Esophagus muscularis mucosa (tissue), 3 donors: Measurements from ENCODE around the gene ERC2.

Source experiments
- POLR2A ChIP-seq: fragments of 450-650 bp; IDR thresholded peaks from one replicate; pipeline ENCODE4 v1.6.1; 2017; ENCODE audit warnings: antibody characterized with exemption, moderate library complexity, mild to moderate bottlenecking, low read depth
- TF ChIP-seq, protein P1 (sequence below), 3 experiments: fragments of 200-600 bp in 2 of 3; fragments of 450-650 bp in 1 of 3; sonication (generic) in 2 of 3; IDR thresholded peaks; one replicate each; pipeline ENCODE4 v1.5.1; 2017 to 2019; ENCODE audit warnings: antibody characterized with exemption in 3 of 3, mild to moderate bottlenecking in 2 of 3, moderate library complexity in 1 of 3

- TF ChIP-seq, protein P1, sequence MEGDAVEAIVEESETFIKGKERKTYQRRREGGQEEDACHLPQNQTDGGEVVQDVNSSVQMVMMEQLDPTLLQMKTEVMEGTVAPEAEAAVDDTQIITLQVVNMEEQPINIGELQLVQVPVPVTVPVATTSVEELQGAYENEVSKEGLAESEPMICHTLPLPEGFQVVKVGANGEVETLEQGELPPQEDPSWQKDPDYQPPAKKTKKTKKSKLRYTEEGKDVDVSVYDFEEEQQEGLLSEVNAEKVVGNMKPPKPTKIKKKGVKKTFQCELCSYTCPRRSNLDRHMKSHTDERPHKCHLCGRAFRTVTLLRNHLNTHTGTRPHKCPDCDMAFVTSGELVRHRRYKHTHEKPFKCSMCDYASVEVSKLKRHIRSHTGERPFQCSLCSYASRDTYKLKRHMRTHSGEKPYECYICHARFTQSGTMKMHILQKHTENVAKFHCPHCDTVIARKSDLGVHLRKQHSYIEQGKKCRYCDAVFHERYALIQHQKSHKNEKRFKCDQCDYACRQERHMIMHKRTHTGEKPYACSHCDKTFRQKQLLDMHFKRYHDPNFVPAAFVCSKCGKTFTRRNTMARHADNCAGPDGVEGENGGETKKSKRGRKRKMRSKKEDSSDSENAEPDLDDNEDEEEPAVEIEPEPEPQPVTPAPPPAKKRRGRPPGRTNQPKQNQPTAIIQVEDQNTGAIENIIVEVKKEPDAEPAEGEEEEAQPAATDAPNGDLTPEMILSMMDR (IDR thresholded peaks at IDR 0.05), result no peak
- no peak for TF ChIP-seq POLR2A
Measured at GRCh38 chr3:55964491-55964985, 503.7 kb downstream of the ERC2 start.
